ENCODE data around the gene OPCML. TPM values are rescaled to one million over a fixed set of nuclear protein-coding genes. Genes with fewer than 3 reads are reported as not detected.
A peak's percentile ranks its signal among the peaks of the same experiment; 100 is the strongest.

OPCML gene
- total RNA-seq, 1 donor from 2014 or later: not detected

GRCh38 chr11:132943706-132944568 lies 588.4 kb downstream of the OPCML start:
- H3K27ac ChIP-seq: no peak overlapping the region
- peaks cover 3% of the 10 kb centered on the region for H3K27me3 ChIP-seq
- intact Hi-C loops (cut with DNase I): no loop called here
- no peak for DNase-seq (ENCODE audit: extremely low spot score in 2 of 2)
- no peaks in the 10 kb centered on the region for H3K36me3 ChIP-seq
- TF ChIP-seq POLR2AphosphoS5 (IDR thresholded peaks at IDR 0.05; ENCODE audit: insufficient read depth in 1 of 2, low read depth in 1 of 2) (no peak), CTCF (IDR thresholded peaks at IDR 0.05) (no peak), POLR2A (IDR thresholded peaks at IDR 0.05) (no peak)
- H3K9me3 ChIP-seq: no peaks in the 10 kb centered on the region
- H3K4me1 ChIP-seq: peaks cover 6% of the 10 kb centered on the region
- H3K4me3 ChIP-seq: peak overlapping the region; percentile 22 to 31

- Histone ChIP-seq H3K4me3 (peak overlapping the region in 1 of 2 donors; percentile 31), H3K27ac (no peak overlapping the region), H3K27me3 (peaks cover 3% of the 10 kb centered on the region), H3K9me3 (no peaks in the 10 kb centered on the region), H3K4me1 (peaks cover 6% of the 10 kb centered on the region), H3K36me3 (no peaks in the 10 kb centered on the region)
- intact Hi-C loops (cut with DNase I): no loop called here
- no peak for TF ChIP-seq POLR2A (IDR thresholded peaks at IDR 0.05)
- no peak for TF ChIP-seq CTCF (IDR thresholded peaks at IDR 0.05)
- TF ChIP-seq POLR2AphosphoS5 (IDR thresholded peaks at IDR 0.05; ENCODE audit: insufficient read depth in 1 of 2, low read depth in 1 of 2): no peak
- DNase-seq (ENCODE audit: extremely low spot score in 2 of 2): no peak
Measured at GRCh38 chr11:132943357-132943705, 589.0 kb downstream of the OPCML start.

- H3K36me3 ChIP-seq: no peaks in the 10 kb centered on the region
- DNase-seq (ENCODE audit: extremely low spot score in 2 of 2): no peak
- H3K27me3 ChIP-seq: peaks cover 3% of the 10 kb centered on the region
- peaks cover 6% of the 10 kb centered on the region for H3K4me1 ChIP-seq
- TF ChIP-seq CTCF (IDR thresholded peaks at IDR 0.05) (no peak), POLR2A (IDR thresholded peaks at IDR 0.05) (no peak), POLR2AphosphoS5 (IDR thresholded peaks at IDR 0.05; ENCODE audit: insufficient read depth in 1 of 2, low read depth in 1 of 2) (no peak)
- peak overlapping the region in 1 of 2 donors; percentile 31 for H3K4me3 ChIP-seq
- intact Hi-C loops (cut with DNase I): no loop called here
- no peaks in the 10 kb centered on the region for H3K9me3 ChIP-seq
- H3K27ac ChIP-seq: no peak overlapping the region
Measured at GRCh38 chr11:132942611-132943356, 589.5 kb downstream of the OPCML start.

GRCh38 chr11:132941761-132942160 lies 590.5 kb downstream of the OPCML start:
- Histone ChIP-seq H3K9me3 (no peaks in the 10 kb centered on the region), H3K36me3 (no peaks in the 10 kb centered on the region), H3K27ac (no peak overlapping the region), H3K4me3 (no peak overlapping the region), H3K27me3 (peaks cover 3% of the 10 kb centered on the region), H3K4me1 (peaks cover 6% of the 10 kb centered on the region)
- intact Hi-C loops (cut with DNase I): no loop called here
- no peak for TF ChIP-seq POLR2AphosphoS5 (IDR thresholded peaks at IDR 0.05; ENCODE audit: insufficient read depth in 1 of 2, low read depth in 1 of 2)
- no peak for TF ChIP-seq POLR2A (IDR thresholded peaks at IDR 0.05)
- no peak for TF ChIP-seq CTCF (IDR thresholded peaks at IDR 0.05)
- no peak for DNase-seq (ENCODE audit: extremely low spot score in 2 of 2)

Measured in vagina (tissue), 2 donors.